ENCODE results near the gene ADCY7. TPM values are rescaled to one million over a fixed set of nuclear protein-coding genes. Genes with fewer than 3 reads are reported as not detected.

ADCY7 gene
- polyA plus RNA-seq, 3 donors = 6.5 to 7.0 (median 6.6) TPM

DNA sequence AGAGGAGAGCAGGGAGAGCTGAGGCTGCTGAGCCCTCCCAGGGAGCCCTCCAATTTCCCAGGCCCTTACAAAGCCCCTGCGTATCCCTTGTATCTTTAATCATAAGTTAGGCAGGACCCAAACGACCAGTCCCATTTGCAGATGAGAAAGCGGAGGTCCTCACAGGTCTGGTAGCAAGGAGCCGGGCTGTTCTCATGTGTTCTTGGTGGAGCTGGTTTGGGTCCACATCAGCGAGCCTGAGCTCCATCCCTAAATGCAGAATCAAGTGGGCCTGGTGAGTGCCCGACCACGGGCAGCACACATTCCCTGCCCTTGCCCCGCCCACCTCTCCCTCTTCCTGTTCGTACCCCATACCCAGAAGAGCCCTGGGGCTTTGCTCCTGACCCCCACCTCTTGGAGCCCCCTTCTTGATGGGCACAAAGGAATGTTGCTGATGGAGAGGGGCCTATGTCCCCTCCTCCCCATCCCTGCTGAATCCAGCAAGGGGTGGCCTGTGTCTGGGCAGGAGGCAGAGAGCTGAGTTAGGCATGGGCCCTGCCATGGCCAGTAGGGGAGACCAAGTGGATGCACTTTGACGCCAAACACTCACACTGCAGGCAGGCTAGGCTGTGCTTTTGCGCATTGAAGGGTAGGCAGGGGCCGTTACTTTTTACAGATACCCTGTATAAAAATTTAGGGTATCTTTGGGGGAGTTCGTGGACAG lies 18.3 kb upstream of the ADCY7 start:
- no peak for DNase-seq (ENCODE audit: low read depth in 3 of 3, low spot score in 2 of 3)

- DNase-seq (ENCODE audit: low read depth in 3 of 3, low spot score in 2 of 3) = no peak
Observed at GRCh38 chr16:50248845-50249244, 17.5 kb upstream of the ADCY7 start.

GRCh38 chr16:50251375-50252081 lies 14.8 kb upstream of the ADCY7 start:
- no peak for DNase-seq (ENCODE audit: low read depth in 3 of 3, low spot score in 2 of 3)

DNA sequence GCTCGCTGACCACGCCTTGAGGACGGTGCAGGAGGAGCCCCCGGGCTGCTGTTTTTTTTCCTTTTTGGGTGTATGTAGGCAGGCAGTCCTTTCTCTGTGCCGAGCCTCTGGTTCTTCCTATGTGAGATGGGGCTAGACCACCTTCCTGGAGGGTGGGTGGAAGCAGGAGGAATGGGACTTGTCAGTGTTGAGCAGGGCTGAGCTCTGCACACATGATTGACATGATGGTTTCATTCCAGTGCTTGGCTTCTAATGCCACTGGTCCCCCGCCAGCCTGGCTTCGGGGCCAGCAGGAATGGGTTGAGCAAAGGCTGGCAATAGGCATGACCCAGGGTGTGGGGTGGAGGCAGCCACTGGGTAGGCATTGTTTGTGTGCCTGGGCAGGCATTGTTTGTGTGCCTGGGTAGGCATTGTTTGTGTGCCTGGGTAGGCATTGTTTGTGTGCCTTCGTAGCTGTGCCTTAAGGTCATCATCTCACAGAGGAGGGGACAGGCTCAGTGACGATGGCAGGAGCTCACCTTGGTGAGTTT lies 14.2 kb upstream of the ADCY7 start:
- DNase-seq (ENCODE audit: low read depth in 3 of 3, low spot score in 2 of 3) = no peak

- DNase-seq (ENCODE audit: low read depth in 3 of 3, low spot score in 2 of 3) = no peak
Observed at GRCh38 chr16:50252874-50253513, 13.4 kb upstream of the ADCY7 start.

DNA sequence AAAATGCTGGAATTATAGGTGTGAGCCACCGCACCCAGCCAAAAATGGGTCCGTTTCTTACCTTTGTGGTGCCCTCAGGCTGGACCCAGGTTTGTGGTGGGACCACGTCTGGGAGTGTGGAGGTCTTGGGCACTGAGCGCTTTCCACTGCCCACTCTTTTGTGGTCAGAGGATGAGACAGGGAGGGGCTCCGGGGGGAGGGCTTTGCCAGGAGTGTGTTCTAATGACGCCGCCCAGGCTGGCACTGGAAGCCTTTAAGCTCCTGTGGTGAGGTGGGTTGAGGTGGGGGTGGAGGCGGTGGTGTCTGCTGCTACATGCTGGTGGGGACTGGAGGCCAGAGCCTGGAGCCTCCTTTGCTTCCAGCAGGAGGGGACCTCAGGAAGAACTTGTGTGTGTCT lies 12.8 kb upstream of the ADCY7 start:
- DNase-seq (ENCODE audit: low read depth in 3 of 3, low spot score in 2 of 3) = no peak

- DNase-seq (ENCODE audit: low read depth in 3 of 3, low spot score in 2 of 3) = no peak
Observed at GRCh38 chr16:50254072-50254471, 12.3 kb upstream of the ADCY7 start.

DNA sequence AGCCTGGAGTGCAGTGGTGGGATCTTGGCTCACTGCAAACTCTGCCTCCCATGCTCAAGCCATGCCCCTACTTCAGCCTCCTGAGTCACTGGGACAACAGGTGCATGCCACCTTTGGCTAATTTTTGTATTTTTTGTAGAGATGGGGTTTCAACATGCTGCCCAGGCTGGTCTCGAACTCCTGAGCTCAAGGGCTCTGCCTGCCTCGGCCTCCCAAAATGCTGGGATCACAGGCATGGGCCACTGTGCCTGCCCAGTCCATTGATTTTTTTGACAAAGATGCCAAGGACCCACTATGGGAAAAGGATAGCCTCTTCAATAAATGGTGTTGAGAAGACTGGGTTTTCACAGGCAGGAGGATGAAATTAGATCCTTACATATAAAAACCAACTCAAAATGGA lies 10.8 kb upstream of the ADCY7 start:
- no peak for DNase-seq (ENCODE audit: low read depth in 3 of 3, low spot score in 2 of 3)

DNA sequence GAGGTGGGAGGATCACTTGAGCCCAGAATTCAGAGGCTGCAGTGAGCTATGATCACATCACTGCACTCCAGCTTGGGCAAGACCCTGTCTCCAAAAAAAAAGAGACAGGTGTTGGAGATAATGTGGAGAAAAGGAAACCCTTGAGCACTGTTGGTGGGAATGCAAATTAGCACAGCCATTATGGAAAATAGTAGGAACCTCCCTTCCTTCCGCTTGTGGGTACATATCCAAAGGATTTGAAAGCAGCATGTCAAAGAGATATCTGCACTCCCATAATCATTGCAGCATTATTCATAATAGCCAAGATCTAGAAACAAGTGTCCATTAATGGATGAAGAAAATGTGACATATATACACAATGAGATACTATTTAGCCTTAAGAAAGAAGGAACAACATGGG lies 9.7 kb upstream of the ADCY7 start:
- DNase-seq (ENCODE audit: low read depth in 3 of 3, low spot score in 2 of 3) = no peak

DNA sequence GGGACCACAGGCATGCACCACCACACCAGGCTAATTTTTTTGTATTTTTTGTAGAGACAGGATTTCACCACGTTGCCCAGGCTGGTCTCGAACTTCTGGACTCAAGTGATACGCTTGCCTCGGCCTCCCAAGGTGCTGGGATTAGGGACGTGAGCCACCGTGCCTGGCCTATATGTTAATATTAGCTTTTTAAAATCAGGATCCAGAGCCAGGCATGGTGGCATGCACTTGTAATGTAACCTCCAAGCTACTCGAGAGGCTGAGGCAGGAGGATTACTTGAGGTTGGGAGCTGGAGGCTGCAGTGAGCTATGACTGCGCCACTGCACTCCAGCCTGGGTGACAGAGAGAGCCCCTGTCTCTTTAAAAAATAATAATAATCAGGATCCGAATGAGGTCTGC lies 8.5 kb upstream of the ADCY7 start:
- no peak for DNase-seq (ENCODE audit: low read depth in 3 of 3, low spot score in 2 of 3)

DNA sequence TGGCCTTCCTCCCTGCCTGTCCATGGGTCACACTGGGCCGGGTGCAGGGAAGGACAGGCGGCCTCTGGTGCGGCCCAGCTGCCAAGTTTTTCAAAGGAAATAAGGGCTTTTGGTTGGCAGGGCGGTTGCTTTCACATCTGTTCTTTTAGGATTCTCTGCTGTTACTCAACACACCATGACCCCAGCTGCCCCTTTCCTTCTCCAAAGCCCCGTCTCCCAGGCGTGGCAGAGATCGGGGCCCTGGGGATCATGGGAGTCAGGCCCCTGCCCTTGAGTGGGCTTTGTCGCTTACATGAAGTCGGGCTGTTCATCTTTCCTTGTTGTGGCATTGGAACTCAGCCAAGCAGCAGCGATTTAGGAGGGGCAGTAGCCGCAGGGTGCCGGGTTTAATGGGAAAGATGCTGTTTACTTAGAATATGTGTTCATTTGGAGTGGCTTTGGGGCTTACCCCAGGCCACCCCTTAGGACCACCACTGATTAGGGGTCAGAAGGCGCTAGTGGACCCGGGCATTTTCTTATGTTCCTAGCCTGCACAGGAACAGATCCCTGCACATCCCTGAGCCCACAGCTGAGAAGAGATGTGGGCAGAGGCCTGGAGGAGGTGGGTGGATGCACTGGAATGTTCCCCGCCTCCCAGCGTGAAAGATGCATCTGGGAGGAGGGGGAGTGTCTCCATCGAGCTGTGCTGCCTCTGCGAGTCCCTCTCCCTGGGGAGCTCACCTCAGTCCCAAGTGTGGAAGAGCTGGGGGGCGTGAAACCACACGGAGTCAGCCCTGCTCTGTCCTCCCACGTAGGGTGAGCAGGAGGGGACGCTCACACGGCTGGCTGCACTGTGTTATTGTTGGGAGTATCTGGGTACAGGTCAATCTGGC lies 6.8 kb upstream of the ADCY7 start:
- no peak for DNase-seq (ENCODE audit: low read depth in 3 of 3, low spot score in 2 of 3)

DNA sequence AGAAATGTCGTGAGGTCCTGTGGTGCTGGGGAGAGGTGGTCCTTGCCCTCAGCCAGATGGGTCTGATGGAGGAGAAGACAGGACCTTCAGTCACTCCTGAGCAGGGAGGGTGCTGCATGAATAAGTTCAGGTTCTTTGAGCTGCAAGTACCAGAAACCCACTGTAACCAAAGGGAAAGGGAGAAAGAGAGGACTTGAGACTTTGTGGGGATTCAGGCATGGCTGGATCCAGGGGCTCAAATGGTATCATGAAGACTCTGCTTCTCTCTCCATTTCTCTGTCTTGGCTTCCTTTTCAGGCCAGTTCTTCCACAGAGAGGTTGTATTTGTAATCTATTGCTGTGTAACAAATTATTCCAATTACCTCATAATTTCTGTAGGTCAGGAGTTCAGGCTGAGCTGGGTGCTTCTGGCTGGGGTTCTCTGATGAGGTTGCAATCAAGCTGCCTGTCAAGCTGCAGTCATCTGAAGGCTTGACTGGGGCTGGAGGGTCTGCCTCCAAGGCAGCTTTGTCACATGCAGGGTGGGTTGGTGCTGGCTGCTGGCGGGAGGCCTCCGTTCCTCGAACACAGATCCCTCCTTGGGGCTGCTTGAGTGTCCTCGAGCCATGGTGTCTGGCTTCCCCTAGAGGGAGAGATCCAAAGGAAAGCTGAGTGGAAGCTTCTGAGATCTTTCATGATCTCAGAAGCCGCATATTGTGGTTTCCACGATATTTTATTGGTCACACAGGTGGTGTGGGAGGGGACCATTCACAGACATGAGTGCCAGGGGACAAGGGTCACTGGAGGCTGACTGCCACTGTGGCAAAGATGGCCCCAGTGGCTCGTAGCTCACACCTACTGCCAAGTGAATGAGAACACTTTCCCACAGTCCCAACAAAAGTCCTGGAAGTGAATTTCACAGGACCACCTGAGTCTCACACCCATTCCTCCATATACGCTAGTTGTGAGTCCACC lies 5.9 kb upstream of the ADCY7 start:
- no peak for DNase-seq (ENCODE audit: low read depth in 3 of 3, low spot score in 2 of 3)

DNA sequence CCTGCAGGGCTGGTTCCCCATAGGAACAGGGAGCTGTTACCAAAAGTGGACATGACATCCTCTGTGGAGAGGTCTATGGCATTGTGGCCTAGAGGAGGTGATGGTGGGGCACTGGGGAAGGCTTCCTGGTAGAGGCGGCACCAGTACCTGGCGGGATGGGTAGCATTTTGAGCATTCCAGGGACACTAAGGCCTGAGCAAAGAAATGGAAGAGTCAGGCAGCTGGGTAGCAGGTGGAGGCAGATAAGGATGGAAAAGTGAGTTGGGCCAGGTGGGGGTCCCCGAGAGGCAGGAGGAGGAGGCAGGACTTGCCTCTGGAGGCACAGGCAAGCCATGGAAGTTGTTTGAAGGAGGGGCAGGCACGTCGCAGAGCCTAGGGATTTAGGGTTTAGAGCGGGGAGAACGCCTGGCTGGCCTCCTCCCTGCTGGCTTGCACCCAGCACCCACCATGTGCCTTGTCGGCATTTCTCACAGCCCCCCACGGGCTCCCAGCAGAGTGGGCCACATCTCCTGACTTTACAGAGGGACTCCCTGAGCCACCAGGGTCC lies 5.1 kb upstream of the ADCY7 start:
- no peak for DNase-seq (ENCODE audit: low read depth in 3 of 3, low spot score in 2 of 3)

DNA sequence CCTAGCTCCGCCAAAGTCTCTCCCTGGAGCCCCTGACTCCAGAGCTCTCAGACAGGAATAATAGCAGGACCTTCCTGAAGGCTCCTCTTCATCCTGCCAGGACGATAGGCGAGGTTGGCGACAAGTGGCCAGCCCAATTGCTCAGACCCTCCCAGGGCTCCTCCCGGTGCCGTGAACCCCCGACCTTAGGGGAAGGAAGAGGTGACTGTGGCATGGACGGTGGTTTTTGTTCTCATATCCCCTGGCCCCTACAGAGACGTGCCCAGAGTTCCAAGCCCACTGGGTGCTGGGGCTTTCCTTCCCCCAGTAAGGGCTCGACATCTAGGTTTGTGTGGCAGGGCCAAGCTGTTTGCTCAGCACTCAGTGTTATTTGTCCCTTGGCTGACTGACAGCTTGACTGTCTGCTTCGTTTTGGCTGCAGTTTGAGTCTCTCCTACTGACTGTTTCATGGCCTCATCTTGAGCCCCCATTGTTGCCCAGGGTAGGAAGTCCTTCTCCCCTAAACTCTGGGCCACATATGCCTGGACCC lies 4.6 kb upstream of the ADCY7 start:
- DNase-seq (ENCODE audit: low read depth in 3 of 3, low spot score in 2 of 3) = no peak

DNA sequence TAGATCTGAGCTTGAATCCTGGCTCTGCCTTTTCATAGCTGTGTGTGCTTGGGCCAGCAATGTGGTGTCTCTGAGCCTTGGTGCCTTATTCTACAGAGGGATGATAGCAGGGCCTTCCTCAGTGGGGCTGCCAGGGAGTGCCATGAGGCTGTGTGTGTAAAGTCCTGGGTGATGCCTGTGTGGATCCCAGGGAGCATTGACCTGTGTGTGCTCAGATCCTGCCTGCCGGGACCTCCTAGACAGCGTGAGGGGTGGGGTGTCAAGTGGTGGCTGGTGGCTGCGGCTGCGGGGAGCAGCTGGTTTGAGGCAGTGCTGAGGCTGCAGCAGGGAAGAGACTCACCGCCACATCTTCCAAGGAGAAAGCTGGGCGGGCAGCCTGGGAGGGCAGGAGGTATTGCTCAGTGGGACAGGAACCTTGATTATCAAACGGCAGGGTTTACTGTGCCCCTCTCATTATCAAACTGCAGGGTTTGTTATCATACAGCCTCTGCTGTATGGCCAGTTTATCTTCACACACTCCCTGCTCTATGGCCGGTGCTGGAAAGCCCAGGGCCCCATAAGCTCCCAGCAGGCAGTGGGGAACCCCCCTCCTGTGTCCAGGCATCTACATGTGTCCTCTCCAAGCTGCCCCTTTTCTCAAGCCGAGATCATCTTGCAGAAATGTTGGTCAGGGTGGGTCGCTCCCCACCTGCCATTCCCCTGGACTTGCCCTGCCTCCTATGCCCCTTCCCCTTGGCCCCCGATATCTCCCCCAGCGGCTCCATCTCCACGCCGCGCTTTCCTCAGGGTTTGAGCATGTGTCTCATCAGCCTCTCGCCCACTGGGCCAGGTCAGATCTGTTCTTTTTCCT lies 3.1 kb upstream of the ADCY7 start:
- no peak for DNase-seq (ENCODE audit: low read depth in 3 of 3, low spot score in 2 of 3)

DNA sequence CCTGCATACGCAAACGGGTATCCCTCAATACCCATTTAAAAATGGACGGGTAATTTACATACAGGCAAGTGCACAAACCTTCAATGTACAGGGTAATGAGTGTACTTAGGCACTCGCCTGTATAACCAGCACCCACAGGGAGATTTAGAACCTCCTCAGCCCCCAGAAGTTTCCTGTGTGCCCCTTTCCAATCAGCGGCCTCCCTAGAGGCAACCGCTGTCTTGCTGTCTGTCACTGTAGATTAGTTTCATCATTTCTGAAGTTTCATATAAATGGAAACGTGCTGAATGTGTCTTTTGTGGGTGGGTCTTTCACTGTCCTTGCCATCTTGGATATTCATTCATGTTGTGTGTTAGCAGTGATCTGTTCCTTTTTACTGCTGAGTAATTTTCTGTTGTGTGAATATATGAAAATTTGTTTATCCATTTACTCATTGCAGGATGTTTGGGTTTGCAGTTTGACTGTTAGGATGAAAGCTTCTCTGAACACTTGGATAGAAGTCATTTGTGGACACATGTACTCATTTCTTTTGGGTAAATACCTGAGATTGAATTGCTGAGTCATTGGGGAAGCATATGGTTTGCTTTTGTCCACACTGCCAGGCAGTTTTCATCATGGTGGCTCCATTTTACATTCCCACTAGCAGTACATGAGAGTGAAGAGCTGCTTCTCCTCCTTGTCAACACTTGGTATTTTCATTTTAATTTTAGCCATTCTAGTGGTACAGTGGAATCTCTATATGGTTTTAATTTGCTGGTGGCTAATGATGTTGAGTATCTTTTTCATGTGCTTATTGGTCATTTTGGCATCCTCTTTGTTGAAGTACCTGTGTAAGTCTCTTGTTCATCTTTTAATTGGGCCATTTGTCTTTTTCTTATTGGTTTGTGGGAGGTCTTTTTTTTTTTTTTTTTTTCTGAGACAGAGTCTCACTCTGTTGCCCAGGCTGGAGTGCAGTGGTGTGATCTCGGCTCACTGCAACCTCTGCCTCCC lies 2.1 kb upstream of the ADCY7 start:
- DNase-seq (ENCODE audit: low read depth in 3 of 3, low spot score in 2 of 3) = no peak

DNA sequence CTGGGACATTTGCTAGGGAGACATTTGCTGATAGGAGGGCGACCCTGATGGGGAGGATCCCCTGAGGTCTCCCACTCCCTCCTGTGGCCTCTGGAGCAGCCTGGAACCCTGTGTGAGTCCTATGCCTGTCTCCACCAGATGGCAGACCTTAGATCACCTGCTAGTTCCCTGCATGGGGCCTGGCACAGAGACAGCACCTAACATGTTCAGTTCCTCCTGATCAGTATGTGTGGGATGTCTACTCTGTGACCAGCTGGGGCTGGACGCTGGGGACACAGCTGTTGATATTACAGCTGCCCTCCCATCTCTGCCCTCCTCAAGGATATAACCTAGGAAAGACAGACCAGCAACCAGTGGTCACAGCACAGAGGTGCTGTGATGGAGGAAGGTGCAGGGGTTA lies 1.1 kb upstream of the ADCY7 start:
- DNase-seq (ENCODE audit: low read depth in 3 of 3, low spot score in 2 of 3) = no peak
